Superior temporal gyrus (tissue), 1 donor: ENCODE results near the gene HSPE1.
"Not testable (repeated sequence)": the region's sequence is repeated elsewhere in the genome, so short reads cannot be mapped to it uniquely, and the experiment has no call there.

ENCODE experiments used
- DNase-seq: peaks from one replicate; pipeline ENCODE4 v3.0.0-alpha.2; 2016; ENCODE audit errors: extremely low spot score

HSPE1 gene

DNA sequence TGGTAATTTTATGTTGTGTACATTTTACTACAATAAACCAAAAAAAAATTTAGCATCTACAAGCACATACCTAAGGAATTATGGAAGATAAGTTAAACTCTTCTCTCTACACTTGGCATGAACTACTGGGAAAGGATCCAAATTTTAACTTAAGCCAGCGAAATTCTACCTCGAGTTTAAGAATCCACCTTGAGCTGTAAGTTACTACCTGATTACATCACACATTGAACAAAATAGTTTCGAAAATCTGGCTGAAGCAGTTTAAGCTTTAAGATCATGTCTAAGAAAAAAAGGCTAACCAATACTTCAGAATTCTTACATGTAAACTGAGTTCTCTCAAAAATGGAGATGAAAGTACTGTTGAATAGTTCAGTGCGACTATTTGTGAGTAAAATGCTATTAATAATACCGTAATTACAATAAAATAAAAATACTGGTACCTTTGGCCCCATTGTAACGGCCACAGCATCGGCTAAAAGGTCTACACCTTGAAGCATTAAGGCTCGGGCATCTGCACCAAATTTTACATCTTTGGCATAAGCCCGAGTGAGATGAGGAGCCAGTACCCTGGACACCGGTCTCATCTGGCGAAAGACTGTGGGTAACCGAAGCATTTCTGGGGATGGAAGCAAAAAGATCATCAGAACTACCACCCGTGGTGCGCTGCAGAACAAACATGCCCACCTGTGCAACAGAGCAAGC is 1.8 kb upstream of the HSPE1 start:
- no peak for DNase-seq

DNA sequence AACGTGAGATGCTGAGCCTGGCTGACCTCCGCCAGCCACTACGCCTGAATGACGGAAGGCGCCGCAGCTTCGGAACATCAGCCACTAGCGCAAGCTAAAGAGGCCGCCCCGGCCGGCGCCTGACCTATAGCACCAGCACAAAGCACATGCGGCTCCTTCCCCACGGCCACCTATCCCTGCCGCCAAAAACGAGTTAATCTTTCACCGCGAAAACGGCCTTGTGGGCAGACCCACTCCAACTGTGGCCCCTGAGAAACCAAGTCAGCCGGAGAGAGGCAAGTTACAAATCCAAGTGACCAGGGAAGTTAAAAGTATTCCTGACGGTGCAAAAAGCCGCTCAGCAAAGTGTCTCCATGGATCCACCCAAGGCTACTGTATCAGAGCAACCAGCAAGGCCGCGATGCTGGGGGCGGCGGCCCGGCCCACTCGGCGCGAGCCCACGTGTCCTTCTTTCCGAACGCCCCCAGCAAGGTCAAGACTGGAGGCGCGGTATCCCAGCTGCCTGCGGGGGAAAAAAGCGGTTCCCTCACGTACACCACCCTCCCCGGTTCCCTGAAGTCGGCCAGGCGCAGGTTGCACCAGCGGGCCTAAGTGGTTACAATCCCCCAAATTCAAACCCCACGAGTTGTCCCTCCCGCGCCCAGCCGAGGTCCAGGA is 1.1 kb upstream of the HSPE1 start:
- no peak for DNase-seq

DNA sequence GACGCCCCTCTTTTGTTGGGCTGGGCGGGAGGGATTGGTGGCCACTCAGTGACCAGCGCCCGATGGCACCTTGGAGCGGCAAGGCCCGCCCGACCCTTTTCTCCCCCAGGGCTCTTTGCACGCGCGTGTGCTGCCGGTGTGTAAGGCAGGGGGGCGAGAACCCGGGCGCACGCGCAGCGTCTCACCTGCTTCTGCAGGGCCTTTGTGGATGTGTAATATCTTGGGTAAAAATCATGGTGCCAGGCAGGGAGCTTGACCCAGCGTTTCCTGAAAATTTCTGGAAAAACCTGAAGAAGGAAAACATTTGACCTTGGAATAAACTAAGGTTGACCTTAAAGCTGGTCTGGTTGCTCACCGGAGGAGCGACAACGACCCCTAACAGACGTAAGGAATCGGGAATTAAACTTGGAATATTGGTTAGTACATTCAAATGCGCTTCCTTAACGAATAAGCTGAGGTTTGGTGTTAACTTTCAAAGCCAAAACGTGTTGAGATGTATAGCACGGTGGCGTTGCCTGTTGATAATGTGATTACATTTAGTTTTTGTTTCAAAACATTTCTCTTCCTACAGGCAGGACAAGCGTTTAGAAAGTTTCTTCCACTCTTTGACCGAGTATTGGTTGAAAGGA is 438 bp downstream of the HSPE1 start:
- peak; percentile 56 for DNase-seq

DNA sequence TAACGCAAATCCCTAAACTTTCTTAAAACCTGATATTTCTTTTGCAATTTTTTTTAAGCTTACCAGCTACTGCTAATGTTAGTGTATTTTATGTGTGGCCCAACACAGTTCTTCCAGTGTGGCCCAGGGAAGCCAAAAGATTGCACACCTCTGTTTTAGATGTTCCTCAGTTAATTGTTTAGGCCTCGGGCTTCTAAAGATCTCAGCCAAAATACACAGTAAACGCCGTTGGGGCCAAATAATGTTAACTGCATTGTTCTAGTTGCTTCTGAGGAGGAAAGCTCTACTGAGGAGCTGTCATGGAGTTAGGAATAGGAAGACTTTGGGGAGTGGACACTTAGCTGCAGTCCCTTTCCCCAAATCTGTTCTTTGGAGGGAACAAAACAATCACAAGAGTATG is 2.0 kb downstream of the HSPE1 start:
- no peak for DNase-seq

DNA sequence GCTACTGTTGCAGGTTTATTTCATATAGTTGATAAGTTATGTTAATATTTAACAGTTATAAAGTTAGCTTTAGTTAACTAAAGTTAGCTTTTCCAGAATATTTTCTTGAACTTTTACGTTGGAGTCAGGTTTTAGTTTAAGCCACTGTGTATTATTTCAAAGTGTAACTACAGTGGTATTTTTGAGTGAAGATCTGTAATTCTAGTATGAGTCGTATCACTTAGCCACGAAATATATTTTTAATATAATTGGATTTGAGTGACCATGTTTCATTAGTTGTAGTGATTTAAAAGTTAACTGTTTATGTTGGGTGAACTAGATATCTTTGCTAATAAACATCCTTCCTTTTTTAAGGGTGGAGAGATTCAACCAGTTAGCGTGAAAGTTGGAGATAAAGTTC is 2.5 kb downstream of the HSPE1 start:
- DNase-seq, result no peak

DNA sequence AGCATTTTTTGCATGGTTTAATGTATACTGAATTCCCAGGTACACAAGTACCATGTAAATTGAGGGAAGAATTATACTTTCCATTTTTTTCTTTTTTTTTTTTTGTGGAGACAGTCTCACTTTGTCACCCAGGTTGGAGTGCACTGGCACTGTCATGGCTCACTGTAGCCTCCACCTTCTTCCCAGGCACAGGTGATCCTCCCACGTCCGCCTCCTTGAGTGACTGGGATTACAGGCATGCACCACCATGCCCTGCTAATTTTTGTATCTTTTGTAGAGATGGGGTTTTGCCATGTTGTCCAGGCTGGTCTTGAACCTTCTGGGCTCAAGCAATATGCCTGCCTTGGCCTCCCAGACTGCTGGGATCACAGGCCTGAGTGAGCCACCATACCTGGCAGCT is 3.8 kb downstream of the HSPE1 start:
- no peak for DNase-seq

DNA sequence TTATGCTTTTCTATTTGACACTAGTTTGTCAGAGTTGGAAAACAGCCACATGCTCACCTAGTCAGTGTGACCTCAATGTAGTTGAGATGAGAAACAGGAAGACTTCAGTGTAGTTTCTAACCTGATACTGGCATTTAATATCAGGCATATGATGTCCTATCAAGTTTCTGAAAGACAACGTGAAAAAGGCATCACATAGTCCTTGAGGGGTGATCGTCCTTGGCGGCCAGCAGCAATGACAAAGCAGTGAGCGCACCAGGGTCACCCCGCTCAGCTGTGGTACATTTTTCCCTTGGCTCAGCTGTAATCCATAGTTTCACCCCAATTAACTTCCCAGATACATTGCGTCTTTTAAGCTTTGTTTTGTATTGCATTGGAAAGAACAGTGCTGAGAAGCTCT is 4.3 kb downstream of the HSPE1 start:
- no peak for DNase-seq

DNA sequence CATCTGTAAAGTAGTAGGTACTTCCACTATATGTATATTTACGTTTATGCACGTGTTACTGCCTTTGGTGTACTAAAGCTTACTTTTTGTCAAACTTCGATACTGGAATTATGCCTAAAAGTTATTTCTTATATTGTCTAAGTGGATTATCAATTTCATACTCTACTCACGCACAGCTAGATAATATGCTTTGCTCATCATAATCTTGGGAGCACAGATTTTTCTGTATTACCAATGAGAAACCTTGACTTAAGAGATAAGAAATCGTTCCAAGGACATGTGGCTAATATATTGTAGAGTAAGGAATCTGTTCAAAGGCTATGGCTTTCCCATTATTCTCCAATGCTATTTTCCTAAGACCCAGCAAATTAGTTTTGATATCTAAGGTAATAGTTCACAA is 6.5 kb downstream of the HSPE1 start:
- DNase-seq, result no peak

DNA sequence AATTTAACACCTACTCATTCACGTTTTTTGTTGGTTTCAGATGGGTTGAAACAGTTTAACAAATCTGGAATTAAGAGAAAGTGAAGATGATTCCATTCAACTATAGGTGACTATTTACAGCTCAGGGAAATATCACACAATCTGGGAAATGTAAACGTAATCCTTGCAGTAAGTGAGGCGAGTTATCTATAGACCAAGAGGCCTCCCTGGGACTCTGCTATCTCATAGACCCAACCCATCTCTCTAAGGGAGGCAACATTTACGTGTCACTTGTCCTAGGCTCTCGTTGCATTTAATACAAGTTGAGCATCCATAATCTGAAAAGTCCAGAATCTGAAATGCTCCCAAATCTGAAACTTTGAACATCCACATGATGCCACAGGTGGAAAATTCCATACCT is 13.7 kb downstream of the HSPE1 start:
- DNase-seq, result no peak

DNA sequence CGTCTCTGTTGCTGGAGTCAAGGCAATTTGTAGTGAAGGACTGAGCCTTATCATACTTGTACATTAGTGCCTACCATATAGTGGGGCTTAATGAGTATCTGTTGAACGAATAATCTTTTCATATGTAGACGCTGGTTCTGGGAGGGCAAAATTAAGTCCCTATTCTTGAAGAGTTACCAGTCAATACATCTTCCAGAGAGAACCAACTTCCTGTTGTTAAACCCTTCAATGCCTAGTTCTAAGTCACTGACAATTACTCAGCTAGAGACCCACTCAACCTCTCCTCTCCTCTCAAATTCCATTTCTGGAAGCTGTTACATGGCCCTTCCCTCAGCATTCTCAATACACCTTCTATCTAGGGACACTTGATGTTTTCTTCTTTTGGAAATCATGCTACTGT is 14.6 kb downstream of the HSPE1 start:
- no peak for DNase-seq

DNA sequence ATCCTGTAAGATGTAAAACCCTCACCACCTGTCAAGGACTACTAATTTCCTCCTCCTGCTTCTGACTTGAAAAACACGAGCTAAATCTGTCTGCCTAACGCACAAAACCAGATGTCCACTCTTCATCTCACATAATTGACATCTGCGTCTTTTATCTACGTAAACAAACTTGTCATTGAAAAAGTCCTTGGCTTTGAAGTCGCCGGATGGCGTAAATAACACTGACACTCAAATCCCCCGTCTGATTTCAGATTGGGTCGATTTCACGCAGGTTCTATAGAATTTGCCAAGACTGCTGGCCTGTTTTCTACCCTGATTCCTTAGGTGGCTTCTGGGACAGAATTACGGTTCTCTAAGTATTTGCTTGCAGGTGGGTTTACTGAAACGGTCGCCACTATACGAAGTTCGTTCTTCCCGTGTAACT is 15.1 kb downstream of the HSPE1 start:
- DNase-seq, result no peak

DNA sequence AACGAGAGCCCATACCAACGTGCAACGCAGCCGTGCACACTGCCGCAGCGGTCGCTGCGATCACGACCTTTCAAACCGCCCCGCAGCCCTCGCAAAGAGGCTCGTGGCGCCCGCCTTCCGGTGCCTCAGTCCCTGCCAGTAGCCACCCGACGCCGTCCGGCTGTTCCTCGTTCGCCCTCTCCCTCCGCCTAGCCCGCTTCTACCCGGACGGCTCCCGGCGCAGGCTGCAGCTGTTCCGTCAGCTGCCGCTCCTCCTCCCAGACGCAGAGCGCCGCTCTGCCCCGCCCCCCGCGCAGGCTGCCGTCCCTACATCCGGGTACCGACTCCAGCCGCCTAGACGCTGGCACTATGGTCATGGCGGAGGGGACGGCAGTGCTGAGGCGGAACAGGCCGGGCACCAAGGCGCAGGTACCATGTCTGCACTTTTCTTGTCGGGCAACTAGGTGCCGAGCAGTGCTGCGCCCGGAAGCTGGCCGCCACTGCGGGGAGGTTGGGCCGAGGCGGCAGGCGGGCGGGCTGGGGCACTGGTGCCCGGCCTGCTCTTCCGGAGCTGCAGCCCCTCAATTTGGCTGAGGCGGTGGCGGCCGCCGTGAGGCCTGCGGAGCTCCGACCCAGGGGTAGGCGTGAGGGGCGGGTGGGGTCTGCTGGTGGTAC is 15.7 kb downstream of the HSPE1 start, which contains the start of gene MOB4:
MOB4 (plus strand) TSS at position 328 of the 654 bp plus-strand sequence; CDS start at position 349, 21 bp downstream.
- peak; percentile 96 for DNase-seq

DNA sequence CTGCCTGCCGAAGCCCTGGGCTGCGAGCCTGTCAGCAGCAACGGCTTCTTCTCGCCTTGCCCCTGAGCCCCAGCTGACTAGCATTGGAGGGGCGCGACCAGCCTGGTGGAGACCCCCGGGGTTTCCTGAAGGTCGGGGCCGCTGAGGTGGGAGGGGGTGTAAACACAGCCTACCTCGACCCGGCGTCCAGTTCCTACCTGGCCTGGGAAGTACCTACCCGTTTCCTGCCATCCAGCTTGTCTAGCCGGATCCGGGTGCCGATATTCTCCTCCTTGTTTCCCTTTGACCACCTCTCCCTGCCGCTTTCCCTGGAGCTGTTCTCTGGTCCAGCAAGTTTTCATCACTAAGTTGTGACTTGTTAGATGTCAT is 16.2 kb downstream of the HSPE1 start:
- no peak for DNase-seq

DNA sequence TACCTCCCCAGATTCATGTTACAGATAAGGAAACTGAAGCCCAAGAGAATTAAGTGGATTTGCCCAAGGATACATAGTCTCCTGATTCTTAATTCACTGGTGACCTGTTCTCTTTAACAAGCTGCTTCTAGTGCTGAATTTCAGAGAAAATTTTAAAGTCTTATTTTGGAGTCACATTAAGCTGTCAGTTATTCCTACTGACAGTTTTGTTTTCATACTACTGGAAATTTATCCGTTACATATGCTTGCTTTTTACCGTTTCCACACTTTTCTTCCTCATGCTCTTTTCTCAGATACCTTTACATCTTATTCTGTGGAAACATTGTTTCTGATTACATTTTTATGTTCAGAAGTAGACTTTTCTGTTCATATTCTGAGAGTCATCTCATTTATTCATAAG is 17.0 kb downstream of the HSPE1 start:
- no peak for DNase-seq

DNA sequence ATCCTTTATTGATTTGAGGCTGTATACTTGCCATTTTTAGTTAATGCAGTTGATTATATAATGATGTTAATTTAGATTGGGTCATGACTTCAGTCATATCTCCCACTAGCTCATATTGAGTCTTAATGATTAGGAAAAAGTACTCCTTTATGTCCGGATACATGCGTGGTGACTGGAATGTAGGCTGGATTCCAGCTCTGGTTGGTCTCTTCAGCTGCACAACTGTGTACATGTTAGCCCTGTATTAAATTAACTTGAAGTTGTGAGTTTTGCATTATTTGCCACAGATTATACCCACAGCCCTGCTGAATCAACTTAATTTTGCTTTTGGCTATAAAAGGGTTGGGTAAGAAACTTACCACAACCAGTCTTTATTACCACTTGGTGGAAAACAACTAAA is 38.2 kb downstream of the HSPE1 start:
- no peak for DNase-seq

DNA sequence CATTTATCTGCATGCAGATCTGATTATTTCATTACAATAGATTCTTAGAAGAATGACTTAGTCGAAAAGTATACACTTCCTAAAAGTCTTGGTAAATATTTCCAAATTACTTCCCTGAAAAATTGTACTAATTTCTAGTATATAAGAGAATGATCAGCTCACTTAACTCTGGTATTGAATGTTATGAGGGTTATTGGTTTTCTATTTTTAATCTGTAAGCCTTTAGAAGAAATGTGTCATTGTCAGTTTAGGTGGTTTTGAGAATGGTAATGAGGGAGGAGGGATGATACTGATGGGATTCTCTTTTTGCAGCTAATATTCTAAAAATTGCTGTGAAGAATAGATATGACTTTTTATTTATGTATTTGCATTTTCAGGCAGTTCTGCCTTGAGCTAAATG is 39.6 kb downstream of the HSPE1 start:
- DNase-seq, result no peak

DNA sequence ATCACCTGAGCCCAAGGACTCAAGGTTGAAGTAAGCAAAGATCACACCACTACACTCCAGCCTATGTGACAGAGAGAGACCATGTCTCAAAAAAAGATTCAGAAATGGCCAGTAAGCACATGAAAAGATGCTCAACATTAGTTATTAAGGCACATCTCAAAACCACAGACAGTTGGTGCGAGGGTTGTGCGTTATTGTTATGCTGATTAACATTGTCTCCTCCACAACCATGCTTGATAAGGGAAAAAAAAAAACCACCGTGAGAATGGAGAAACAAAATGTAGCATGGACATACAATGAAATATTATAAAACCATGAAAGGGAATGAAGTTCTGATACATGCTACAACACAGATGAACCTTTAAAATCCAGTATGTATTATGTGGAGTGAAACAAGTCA is 43.0 kb downstream of the HSPE1 start:
- no peak for DNase-seq

DNA sequence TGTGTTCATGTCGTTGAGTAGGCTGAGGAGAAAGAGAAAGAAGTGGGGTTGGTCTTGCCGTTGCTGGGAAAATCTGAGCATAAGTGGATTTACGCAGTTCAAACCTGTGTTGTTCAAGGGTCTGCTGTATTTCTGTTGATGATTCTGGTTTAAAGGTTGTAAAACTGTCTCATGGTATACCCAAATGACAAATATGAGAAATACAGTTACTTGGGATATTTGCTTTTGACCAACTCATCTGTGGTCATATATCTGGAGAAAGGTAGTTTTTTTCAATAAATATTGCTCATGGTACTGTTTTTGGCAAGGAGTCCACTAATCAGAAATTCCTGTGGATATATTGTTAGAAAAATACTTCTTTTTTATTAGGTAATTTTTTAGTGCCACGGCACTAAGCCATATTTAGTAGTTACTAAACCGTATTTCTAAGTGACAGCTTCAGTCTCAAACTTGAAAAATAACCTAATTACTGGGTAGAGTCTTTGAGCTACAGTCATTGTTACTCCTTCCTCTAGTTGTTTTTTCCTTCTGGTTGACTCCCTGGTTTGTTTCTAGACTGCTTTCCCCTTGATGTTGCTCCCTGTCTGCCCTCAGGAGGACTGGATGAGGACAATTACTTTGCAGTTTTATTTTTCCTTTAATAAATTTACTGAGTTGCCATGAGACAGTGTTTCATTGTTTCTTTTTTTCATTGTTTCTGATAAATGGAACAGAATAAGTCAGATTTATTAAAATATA is 47.2 kb downstream of the HSPE1 start:
- no peak for DNase-seq

DNA sequence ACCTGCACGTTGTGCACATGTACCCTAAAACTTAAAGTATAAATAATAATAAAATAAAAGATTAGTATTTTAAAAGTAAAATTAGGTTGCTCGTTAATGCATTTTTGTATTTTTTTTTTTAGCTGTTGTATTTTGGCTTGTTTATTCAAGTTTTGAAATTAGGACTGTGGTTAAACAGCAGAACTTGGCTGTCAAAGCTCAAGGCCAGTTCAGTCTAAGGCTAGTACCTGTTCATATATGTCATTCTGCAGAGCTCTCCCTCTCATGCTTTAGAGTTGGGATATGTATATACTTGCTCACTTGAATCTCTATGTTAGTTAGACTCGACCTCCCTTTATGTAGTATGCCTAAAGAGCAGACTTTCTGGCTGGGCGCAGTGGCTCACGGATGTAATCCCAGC is 48.4 kb downstream of the HSPE1 start:
- DNase-seq, result no peak

DNA sequence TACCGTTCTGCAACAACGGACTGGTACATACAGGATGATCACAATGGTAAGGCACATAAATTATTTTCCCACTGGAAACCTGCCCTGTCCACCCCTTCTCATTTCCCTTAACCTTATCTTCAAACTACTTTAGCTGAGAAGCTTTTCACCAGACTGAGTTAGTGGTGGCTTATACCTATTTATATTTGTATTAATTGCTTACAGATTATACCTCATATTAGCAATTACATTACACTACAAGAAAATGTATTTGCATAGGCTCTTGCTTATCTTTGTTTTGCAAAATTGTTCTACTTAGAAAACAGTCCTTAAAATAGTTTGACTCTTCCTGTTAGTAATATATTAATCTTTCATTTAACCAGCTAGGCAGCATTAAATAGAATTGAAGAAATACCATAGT is 51.1 kb downstream of the HSPE1 start:
- DNase-seq, result not testable (repeated sequence)
